Measurements from ENCODE around the gene LIPT2. TPM values are rescaled to one million over a fixed set of nuclear protein-coding genes. Genes with fewer than 3 reads are reported as not detected.
"Not testable (repeated sequence)": the region's sequence is repeated elsewhere in the genome, so short reads cannot be mapped to it uniquely, and the experiment has no call there.

The LIPT2 gene
- polyA plus RNA-seq, 3 donors: 2.2 to 5.1 (median 4.4) TPM

DNA sequence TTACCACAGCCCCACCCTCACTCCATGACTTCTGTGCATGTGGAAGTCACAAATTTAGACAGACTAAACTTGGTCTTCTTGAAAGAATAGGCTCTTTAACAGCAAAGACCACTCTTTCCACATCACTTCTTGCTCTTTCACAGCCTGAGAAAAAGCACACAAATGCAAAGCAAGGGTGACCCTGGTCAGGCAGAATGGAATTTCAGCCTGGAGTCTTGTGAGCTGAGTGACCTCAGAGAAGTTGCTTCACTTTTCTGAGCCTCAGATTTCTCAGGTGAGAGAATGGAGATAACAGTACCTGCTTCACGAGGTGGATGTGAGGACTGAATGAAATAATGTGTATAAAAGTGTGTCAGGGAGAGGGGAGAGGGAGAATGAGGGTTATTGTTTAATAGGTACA lies 26.8 kb upstream of the LIPT2 start:
- no peak overlapping the region for H3K4me2 ChIP-seq (replicated peaks; ENCODE audit: extremely low read depth, low read length, poor library complexity, severe bottlenecking)
- Mint-ChIP-seq H3K4me3 (no peak overlapping the region), H3K36me3 (no peaks in the 10 kb centered on the region), H3K9me3 (peaks cover 0 to 5% (median 0%) of the 10 kb centered on the region in 7 donors), H3K27me3 (ENCODE audit: low read depth in 3 of 3) (no peaks in the 10 kb centered on the region), H3K27ac (no peak overlapping the region), H3K4me1 (no peaks in the 10 kb centered on the region)
- no peaks in the 10 kb centered on the region for H3K9me3 ChIP-seq (replicated peaks in 1 of 2; ENCODE audit: control insufficient read depth in 1 of 2, insufficient read depth in 1 of 2, low read length in 2 of 2)
- H4K20me1 ChIP-seq (ENCODE audit: insufficient read depth, low read length): no peaks in the 10 kb centered on the region
- no peaks in the 10 kb centered on the region for H3K4me1 ChIP-seq (ENCODE audit: control insufficient read depth in 1 of 2, insufficient read depth in 2 of 2, low read length in 2 of 2)
- no peaks in the 10 kb centered on the region for H3K27me3 ChIP-seq (ENCODE audit: control insufficient read depth in 2 of 2, insufficient read depth in 2 of 2, low read length in 2 of 2)
- H3K36me3 ChIP-seq (replicated peaks in 1 of 2; ENCODE audit: control insufficient read depth in 1 of 2, insufficient read depth in 2 of 2, low read length in 2 of 2): no peaks in the 10 kb centered on the region
- no peak overlapping the region for H3K4me3 ChIP-seq (replicated peaks in 1 of 3; ENCODE audit: low read depth in 2 of 3, low read length in 3 of 3)
- no CpG with 5 or more reads among the region's 1 CpG for WGBS (ENCODE audit: insufficient coverage)
- TF ChIP-seq, protein P1, sequence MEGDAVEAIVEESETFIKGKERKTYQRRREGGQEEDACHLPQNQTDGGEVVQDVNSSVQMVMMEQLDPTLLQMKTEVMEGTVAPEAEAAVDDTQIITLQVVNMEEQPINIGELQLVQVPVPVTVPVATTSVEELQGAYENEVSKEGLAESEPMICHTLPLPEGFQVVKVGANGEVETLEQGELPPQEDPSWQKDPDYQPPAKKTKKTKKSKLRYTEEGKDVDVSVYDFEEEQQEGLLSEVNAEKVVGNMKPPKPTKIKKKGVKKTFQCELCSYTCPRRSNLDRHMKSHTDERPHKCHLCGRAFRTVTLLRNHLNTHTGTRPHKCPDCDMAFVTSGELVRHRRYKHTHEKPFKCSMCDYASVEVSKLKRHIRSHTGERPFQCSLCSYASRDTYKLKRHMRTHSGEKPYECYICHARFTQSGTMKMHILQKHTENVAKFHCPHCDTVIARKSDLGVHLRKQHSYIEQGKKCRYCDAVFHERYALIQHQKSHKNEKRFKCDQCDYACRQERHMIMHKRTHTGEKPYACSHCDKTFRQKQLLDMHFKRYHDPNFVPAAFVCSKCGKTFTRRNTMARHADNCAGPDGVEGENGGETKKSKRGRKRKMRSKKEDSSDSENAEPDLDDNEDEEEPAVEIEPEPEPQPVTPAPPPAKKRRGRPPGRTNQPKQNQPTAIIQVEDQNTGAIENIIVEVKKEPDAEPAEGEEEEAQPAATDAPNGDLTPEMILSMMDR (IDR thresholded peaks at IDR 0.05): no peak
- no peak overlapping the region for H3K27ac ChIP-seq (ENCODE audit: low read depth in 1 of 2, low read length in 2 of 2)
- H2AFZ ChIP-seq (ENCODE audit: insufficient read depth, low read depth, low read length, poor library complexity, severe bottlenecking): no peak overlapping the region
- H3K79me2 ChIP-seq (ENCODE audit: insufficient read depth, low read length): no peaks in the 10 kb centered on the region
- intact Hi-C loops (cut with micrococcal nuclease): no loop called here
- H3K9ac ChIP-seq (ENCODE audit: insufficient read depth, low read length, poor library complexity, severe bottlenecking): no peak overlapping the region
- DNase-seq: no peak

DNA sequence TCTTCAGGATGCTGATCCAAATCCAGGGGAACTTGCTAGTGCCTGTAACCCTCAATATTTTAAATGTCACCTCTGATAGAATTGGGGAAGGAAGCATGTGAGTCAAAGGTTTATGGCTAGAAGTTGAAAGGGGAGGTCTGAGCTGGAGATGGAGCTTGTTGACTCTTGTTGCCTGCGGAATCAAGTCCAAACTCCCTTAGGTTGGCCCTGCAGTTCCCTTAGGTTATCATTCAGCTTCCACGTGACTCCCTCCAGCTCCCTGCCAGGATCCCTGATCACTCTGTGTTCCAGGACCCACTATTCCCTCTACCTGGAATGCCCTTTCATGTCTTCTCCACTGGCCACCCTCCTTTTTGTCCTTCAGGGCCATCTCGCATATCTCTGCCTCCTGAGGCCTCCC lies 26.2 kb upstream of the LIPT2 start:
- TF ChIP-seq, protein P1 (IDR thresholded peaks at IDR 0.05): no peak
- intact Hi-C loops (cut with micrococcal nuclease): no loop called here
- peaks cover 0 to 5% (median 0%) of the 10 kb centered on the region in 7 donors for H3K9me3 Mint-ChIP-seq

DNA sequence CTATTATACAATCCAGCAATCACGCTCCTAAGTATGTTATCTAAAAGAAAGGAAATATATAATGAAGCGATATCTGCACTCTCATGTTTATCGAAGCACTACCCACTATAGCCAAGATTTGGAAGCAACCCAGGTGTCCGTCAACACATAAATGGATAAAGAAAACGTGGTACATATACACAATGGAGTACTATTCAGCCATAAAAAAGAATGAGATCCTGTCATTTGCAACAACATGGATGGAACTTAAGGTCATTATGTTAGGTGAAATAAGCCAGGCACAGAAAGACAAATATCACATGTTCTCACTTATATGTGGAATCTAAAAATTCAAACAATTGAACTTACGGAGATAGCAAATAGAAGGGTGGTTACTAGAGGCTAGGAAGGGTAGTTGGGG lies 24.1 kb upstream of the LIPT2 start:
- H3K4me2 ChIP-seq (replicated peaks; ENCODE audit: extremely low read depth, low read length, poor library complexity, severe bottlenecking); H3K27me3 Mint-ChIP-seq (ENCODE audit: low read depth in 3 of 3); H3K4me3 Mint-ChIP-seq; H3K4me1 Mint-ChIP-seq; H3K9ac ChIP-seq (ENCODE audit: insufficient read depth, low read length, poor library complexity, severe bottlenecking); H3K27ac Mint-ChIP-seq; H3K4me3 ChIP-seq (replicated peaks in 1 of 3; ENCODE audit: low read depth in 2 of 3, low read length in 3 of 3); H3K9me3 ChIP-seq (replicated peaks in 1 of 2; ENCODE audit: control insufficient read depth in 1 of 2, insufficient read depth in 1 of 2, low read length in 2 of 2); intact Hi-C loops (cut with micrococcal nuclease); H3K4me1 ChIP-seq (ENCODE audit: control insufficient read depth in 1 of 2, insufficient read depth in 2 of 2, low read length in 2 of 2); H4K20me1 ChIP-seq (ENCODE audit: insufficient read depth, low read length); H3K27me3 ChIP-seq (ENCODE audit: control insufficient read depth in 2 of 2, insufficient read depth in 2 of 2, low read length in 2 of 2); H3K79me2 ChIP-seq (ENCODE audit: insufficient read depth, low read length); H3K36me3 Mint-ChIP-seq; H3K9me3 Mint-ChIP-seq; H2AFZ ChIP-seq (ENCODE audit: insufficient read depth, low read depth, low read length, poor library complexity, severe bottlenecking); DNase-seq; H3K27ac ChIP-seq (ENCODE audit: low read depth in 1 of 2, low read length in 2 of 2); H3K36me3 ChIP-seq (replicated peaks in 1 of 2; ENCODE audit: control insufficient read depth in 1 of 2, insufficient read depth in 2 of 2, low read length in 2 of 2): not testable (repeated sequence)
- WGBS (ENCODE audit: insufficient coverage): no CpG with 5 or more reads among the region's 6 CpGs

More for the DNA sequence above, 26.2 kb upstream of the LIPT2 start:
- Histone ChIP-seq H4K20me1 (ENCODE audit: insufficient read depth, low read length) (no peaks in the 10 kb centered on the region), H3K36me3 (replicated peaks in 1 of 2; ENCODE audit: control insufficient read depth in 1 of 2, insufficient read depth in 2 of 2, low read length in 2 of 2) (no peaks in the 10 kb centered on the region), H2AFZ (ENCODE audit: insufficient read depth, low read depth, low read length, poor library complexity, severe bottlenecking) (no peak overlapping the region), H3K27me3 (ENCODE audit: control insufficient read depth in 2 of 2, insufficient read depth in 2 of 2, low read length in 2 of 2) (no peaks in the 10 kb centered on the region), H3K79me2 (ENCODE audit: insufficient read depth, low read length) (no peaks in the 10 kb centered on the region), H3K4me1 (ENCODE audit: control insufficient read depth in 1 of 2, insufficient read depth in 2 of 2, low read length in 2 of 2) (no peaks in the 10 kb centered on the region), H3K27ac (ENCODE audit: low read depth in 1 of 2, low read length in 2 of 2) (no peak overlapping the region), H3K4me2 (replicated peaks; ENCODE audit: extremely low read depth, low read length, poor library complexity, severe bottlenecking) (no peak overlapping the region), H3K9me3 (replicated peaks in 1 of 2; ENCODE audit: control insufficient read depth in 1 of 2, insufficient read depth in 1 of 2, low read length in 2 of 2) (no peaks in the 10 kb centered on the region), H3K4me3 (replicated peaks in 1 of 3; ENCODE audit: low read depth in 2 of 3, low read length in 3 of 3) (no peak overlapping the region), H3K9ac (ENCODE audit: insufficient read depth, low read length, poor library complexity, severe bottlenecking) (no peak overlapping the region)
- H3K4me3 Mint-ChIP-seq: no peak overlapping the region
- no peaks in the 10 kb centered on the region for H3K27me3 Mint-ChIP-seq (ENCODE audit: low read depth in 3 of 3)
- peak overlapping the region in 1 of 7 donors; percentile 20 for H3K27ac Mint-ChIP-seq
- H3K4me1 Mint-ChIP-seq: no peaks in the 10 kb centered on the region
- DNase-seq: no peak
- H3K36me3 Mint-ChIP-seq: no peaks in the 10 kb centered on the region
- WGBS (ENCODE audit: insufficient coverage): 97% methylated on average over 3 of the region's 3 CpGs

All from CD14-positive monocyte (primary cell).